Spleen (tissue), 11 donors: ENCODE results near the gene CHST5. TPM values are rescaled to one million over a fixed set of nuclear protein-coding genes. Genes with fewer than 3 reads are reported as not detected.
"Not testable (repeated sequence)": the region's sequence is repeated elsewhere in the genome, so short reads cannot be mapped to it uniquely, and the experiment has no call there.

ENCODE experiments used
- DNase-seq: peaks from one replicate; pipeline ENCODE4 v3.0.0-alpha.2; 2020
- H3K27ac ChIP-seq, 8 donors: fragments of 200-600 bp; sonication (generic) in 7 of 8; 1 replicate in 4 of 8; 2 replicates in 4 of 8; pipeline versions ENCODE4 v1.5.0 to v1.8.0; 2016 to 2021; ENCODE audit warnings: inconsistent platforms in 4 of 8, mild to moderate bottlenecking in 4 of 8, moderate library complexity in 1 of 8
- H3K27me3 ChIP-seq, 7 donors: fragments of 200-600 bp; sonication (generic) in 6 of 7; replicated peaks in 1 of 7; 1 replicate in 4 of 7; 2 replicates in 3 of 7; pipeline versions ENCODE4 v1.5.0 to v1.8.0; 2016 to 2021; ENCODE audit warnings: inconsistent platforms in 3 of 7, mild to moderate bottlenecking in 1 of 7
- H3K36me3 ChIP-seq, 6 donors: fragments of 200-600 bp; sonication (generic) in 5 of 6; 1 replicate in 4 of 6; 2 replicates in 2 of 6; pipeline versions ENCODE4 v1.5.0 to v1.8.0; 2016 to 2021; ENCODE audit warnings: inconsistent platforms in 2 of 6
- H3K4me1 ChIP-seq, 6 donors: fragments of 200-600 bp; sonication (generic) in 5 of 6; 1 replicate in 3 of 6; 2 replicates in 3 of 6; pipeline versions ENCODE4 v1.5.0 to v1.8.0; 2016 to 2021; ENCODE audit warnings: inconsistent platforms in 3 of 6
- H3K4me3 ChIP-seq, 8 donors: fragments of 200-600 bp; sonication (generic) in 7 of 8; 1 replicate in 4 of 8; 2 replicates in 4 of 8; pipeline versions ENCODE4 v1.5.0 to v1.8.0; 2016 to 2021; ENCODE audit warnings: inconsistent platforms in 4 of 8, mild to moderate bottlenecking in 4 of 8, moderate library complexity in 2 of 8
- H3K9me3 ChIP-seq, 8 donors: fragments of 200-600 bp; sonication (generic) in 7 of 8; 1 replicate in 4 of 8; 2 replicates in 4 of 8; pipeline versions ENCODE4 v1.5.0 to v1.8.0; 2016 to 2021; ENCODE audit warnings: inconsistent platforms in 4 of 8
- POLR2A ChIP-seq, 3 donors: fragments of 450-650 bp; IDR thresholded peaks; one replicate each; pipeline ENCODE4 v1.5.1; 2017; ENCODE audit warnings: antibody characterized with exemption in 3 of 3, mild to moderate bottlenecking in 1 of 3
- POLR2AphosphoS5 ChIP-seq, 3 donors: sonication (generic); formaldehyde crosslinking; IDR thresholded peaks; one replicate each; pipeline ENCODE4 v1.5.1; 2017; ENCODE audit warnings: antibody characterized with exemption in 3 of 3
- WGBS, 5 donors: extraction: QIAGEN DNeasy Blood & Tissue Kit in 3 of 5; methylation state at CpG; one replicate each; pipeline versions ENCODE4 v1.1.5 to v1.1.7; 2013 to 2018; 5-methylcytosine and 5-hydroxymethylcytosine counted together
- intact Hi-C: fragments of 100-400 bp; cut with DNase I; formaldehyde crosslinking; loops from one replicate; pipeline ENCODE4 v1.15.0; 2023; ENCODE audit warnings: low total_unique reads
- polyA plus RNA-seq, 3 donors: library from polyadenylated mRNA; stranded (reverse); fragments of 200-250 nt; gene quantifications; one replicate each; pipeline ENCODE4 v1.2.1, GENCODE V29; 2013
- total RNA-seq, 7 donors: library from RNA; depleted of rRNA in 3 of 7; stranded (reverse); fragments of >200 nt in 3 of 7; fragmentation: NEBNext Ultra II Directional in 4 of 7; extraction: Animal tissue kit (Norgen Biotek cat#: 25700) in 4 of 7; gene quantifications; one replicate each; pipeline versions ENCODE4 v1.1.0 to v1.2.1, GENCODE V29; 2016 to 2021
- TF ChIP-seq, protein P1 (sequence below), 11 experiments: fragments of 200-600 bp in 7 of 11; fragments of 450-650 bp in 4 of 11; sonication (generic) in 4 of 11; IDR thresholded peaks in 8 of 11; conservative IDR thresholded peaks in 3 of 11; 1 replicate in 7 of 11; 2 replicates in 4 of 11; pipeline versions ENCODE4 v1.4.0 to v1.8.0; 2016 to 2021; ENCODE audit warnings: antibody characterized with exemption in 11 of 11, inconsistent platforms in 4 of 11, mild to moderate bottlenecking in 1 of 11
- donor health status: healthy with polysubstance abuse.
- donor health status: DM: no; HTN: no; CAD: no; lungs with moderate emphysema.
- donor health status: DM: no; HTN: no; CAD: no.
- donor health status: Bipolar disorder and iron deficiency.
- donor health status: healthy.
- donor health status: DM: no; HTN: no; CAD: no.
- donor health status: DM: yes; HTN: yes; CAD: no.

Gene CHST5
- total and polyA plus RNA-seq, 10 donors: 0.03 to 0.20 (median 0.07) TPM; not detected in 5

DNA sequence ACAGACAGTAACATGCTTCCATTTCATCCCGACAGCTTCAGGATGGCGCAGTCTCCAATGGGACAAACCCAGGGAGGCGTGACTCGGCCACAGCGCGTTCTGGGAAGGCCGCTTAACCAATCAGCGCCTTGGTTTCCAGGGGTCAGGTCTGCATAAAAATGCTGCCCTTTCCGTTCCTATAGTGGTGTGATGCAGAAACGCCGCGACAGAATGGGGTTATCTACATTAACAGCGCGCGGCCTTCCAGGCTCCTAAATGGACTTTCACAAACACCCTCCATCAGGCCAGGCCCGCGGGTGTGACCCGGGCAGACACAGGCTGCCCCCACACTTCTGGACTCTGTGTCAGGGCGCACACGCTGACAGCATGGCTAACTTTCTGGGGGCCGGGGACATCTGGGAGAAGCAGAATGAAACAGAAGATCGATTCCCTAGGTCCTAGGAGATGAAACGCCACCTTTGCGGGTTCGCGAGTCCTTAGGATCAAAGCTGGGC lies 19.4 kb upstream of the CHST5 start:
- intact Hi-C loops: loop anchor here (10.0 kb wide), 1 partner anchor 90 kb away; the partner anchor contains the start of gene TMEM170A
- Histone ChIP-seq H3K4me3 (peak overlapping the region; percentile 59 to 100 (median 81)), H3K4me1 (peaks cover 6 to 36% (median 23%) of the 10 kb centered on the region in 6 donors), H3K27ac (peak overlapping the region; percentile 38 to 84 (median 80)), H3K9me3 (no peaks in the 10 kb centered on the region), H3K36me3 (no peaks in the 10 kb centered on the region), H3K27me3 (no peaks in the 10 kb centered on the region)
- 2 to 9% (median 2%) methylated on average over 15 to 26 of the region's 26 CpGs for WGBS, 5 donors
- TF ChIP-seq POLR2A (IDR thresholded peaks at IDR 0.05): no peak
- TF ChIP-seq POLR2AphosphoS5 (IDR thresholded peaks at IDR 0.05): peak in 2 of 3 donors; percentile 21 to 54
- peak; percentile 83 for DNase-seq

DNA sequence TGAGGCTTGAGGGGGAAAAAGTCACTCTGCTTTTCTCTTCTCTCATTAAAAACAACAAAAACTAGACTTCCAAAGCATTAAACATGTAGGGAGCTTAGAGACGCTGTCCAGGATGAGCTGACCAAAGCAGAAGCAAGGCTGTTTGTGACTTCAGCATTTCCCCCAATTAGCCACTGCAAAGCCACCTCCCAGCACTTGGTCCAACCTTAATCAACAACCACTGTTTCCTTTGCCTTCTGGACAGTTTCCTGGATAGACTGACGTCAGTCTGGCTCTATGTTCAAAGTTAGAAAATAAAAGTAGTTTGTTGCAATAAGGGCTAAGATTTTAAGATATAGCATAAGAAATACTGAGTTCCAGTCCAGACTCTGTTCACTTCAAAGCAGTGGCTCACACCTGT lies 17.0 kb upstream of the CHST5 start:
- intact Hi-C loops: loop anchor here (10.0 kb wide), 1 partner anchor 88 kb away; the partner anchor contains the start of gene TMEM170A
- peak overlapping the region in 7 of 8 donors; percentile 2 to 78 (median 64) for H3K27ac ChIP-seq
- H3K4me3 ChIP-seq: no peak overlapping the region
- H3K9me3 ChIP-seq: no peaks in the 10 kb centered on the region
- peaks cover 6 to 42% (median 26%) of the 10 kb centered on the region in 6 donors for H3K4me1 ChIP-seq
- peak in 1 of 3 donors; percentile 49 for TF ChIP-seq POLR2AphosphoS5 (IDR thresholded peaks at IDR 0.05)
- TF ChIP-seq POLR2A (IDR thresholded peaks at IDR 0.05): no peak
- DNase-seq: no peak
- 51 to 75% (median 59%) methylated on average over 2 of the region's 2 CpGs for WGBS, 5 donors
- no peaks in the 10 kb centered on the region for H3K27me3 ChIP-seq
- no peaks in the 10 kb centered on the region for H3K36me3 ChIP-seq

DNA sequence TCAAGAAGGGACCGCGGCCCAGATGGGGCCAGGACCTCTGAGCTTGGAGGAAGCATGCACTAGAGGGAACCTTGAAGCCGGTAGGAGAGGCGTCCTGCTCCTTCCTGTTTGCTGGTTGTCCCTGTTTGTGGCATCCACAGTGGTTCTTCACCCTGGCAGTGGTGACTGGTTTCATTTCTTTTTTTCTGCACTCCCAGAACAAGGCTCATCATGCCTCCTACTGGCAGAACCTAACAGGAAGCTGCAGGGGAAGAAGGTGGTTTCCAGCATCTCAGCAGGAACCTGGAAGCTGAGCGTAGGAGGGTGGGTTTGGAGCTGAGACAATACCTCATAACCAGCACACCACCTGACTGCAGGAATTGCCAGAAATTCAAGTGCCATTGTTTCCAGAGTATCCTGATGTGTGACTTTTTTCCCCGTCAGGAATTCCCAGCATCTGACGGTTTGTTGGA lies 14.3 kb upstream of the CHST5 start:
- H3K27ac ChIP-seq: peak overlapping the region in 6 of 8 donors; percentile 20 to 52 (median 42)
- peak in 2 of 3 donors; percentile 45 to 48 for TF ChIP-seq POLR2AphosphoS5 (IDR thresholded peaks at IDR 0.05)
- TF ChIP-seq POLR2A (IDR thresholded peaks at IDR 0.05): no peak
- TF ChIP-seq, protein P1, sequence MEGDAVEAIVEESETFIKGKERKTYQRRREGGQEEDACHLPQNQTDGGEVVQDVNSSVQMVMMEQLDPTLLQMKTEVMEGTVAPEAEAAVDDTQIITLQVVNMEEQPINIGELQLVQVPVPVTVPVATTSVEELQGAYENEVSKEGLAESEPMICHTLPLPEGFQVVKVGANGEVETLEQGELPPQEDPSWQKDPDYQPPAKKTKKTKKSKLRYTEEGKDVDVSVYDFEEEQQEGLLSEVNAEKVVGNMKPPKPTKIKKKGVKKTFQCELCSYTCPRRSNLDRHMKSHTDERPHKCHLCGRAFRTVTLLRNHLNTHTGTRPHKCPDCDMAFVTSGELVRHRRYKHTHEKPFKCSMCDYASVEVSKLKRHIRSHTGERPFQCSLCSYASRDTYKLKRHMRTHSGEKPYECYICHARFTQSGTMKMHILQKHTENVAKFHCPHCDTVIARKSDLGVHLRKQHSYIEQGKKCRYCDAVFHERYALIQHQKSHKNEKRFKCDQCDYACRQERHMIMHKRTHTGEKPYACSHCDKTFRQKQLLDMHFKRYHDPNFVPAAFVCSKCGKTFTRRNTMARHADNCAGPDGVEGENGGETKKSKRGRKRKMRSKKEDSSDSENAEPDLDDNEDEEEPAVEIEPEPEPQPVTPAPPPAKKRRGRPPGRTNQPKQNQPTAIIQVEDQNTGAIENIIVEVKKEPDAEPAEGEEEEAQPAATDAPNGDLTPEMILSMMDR (IDR thresholded peaks at IDR 0.05 in 8 of 11, conservative IDR thresholded peaks at IDR 0.05 in 3 of 11): peak in 9 of 11 experiments; percentile 10 to 67 (median 55)
- no peak for DNase-seq
- H3K4me1 ChIP-seq: peaks cover 0 to 27% (median 15%) of the 10 kb centered on the region in 6 donors
- H3K36me3 ChIP-seq: no peaks in the 10 kb centered on the region
- WGBS, 5 donors: 37 to 50% (median 42%) methylated on average over 7 of the region's 7 CpGs
- no peaks in the 10 kb centered on the region for H3K9me3 ChIP-seq
- intact Hi-C loops: loop anchor here (10.0 kb wide), 1 partner anchor 85 kb away; the partner anchor contains the start of gene TMEM170A
- no peaks in the 10 kb centered on the region for H3K27me3 ChIP-seq
- peak overlapping the region in 2 of 8 donors; percentile 3 to 41 for H3K4me3 ChIP-seq

DNA sequence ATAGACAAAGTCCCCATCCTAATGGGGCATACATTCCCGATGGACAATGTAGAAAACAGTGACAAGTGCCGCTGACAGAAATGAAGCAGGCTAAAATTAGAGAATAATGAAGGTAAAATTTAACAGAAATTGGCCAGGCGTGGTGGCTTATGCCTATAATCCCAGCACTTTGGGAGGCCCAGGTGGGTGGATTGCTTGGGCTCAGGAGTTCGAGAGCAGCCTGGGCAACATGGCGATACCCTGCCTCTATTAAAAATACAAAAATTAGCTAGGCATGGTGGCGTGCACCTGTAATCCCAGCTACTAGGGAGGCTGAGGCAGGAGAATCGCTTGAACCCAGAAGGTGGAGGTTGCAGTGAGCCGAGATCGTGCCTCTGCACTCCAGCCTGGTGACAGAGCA lies 12.5 kb upstream of the CHST5 start:
- not testable (repeated sequence) for H3K27me3 ChIP-seq, DNase-seq, H3K9me3 ChIP-seq, H3K36me3 ChIP-seq, H3K27ac ChIP-seq, H3K4me3 ChIP-seq
- H3K4me1 ChIP-seq: peaks cover 0 to 21% (median 9%) of the 10 kb centered on the region in 6 donors
- intact Hi-C loops: loop anchor here (10.0 kb wide), 1 partner anchor 64 kb away; no protein-coding TSS in a partner anchor
- 91 to 96% (median 95%) methylated on average over 9 of the region's 9 CpGs for WGBS, 5 donors

DNA sequence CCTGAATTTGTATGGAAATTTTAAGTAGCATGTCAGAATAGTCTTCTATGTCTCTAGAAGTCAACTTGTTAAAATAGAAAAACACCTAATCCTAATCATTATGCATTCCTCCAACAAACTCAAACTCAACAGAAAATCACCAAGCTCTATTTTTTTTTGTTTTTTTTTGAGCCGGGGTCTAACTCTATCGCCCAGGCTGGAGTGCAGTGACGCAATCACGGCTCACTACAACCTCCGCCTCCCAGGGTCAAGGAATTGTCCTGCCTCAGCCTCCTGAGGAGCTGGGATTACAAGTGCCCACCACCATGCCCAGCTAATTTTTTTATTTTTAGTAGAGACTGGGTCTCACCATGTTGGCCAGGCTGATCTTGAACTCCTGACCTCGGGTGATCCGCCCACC lies 10.4 kb upstream of the CHST5 start:
- DNase-seq: no peak
- Histone ChIP-seq H3K9me3 (no peaks in the 10 kb centered on the region), H3K4me3 (no peak overlapping the region), H3K27ac (no peak overlapping the region), H3K4me1 (peaks cover 0 to 15% (median 9%) of the 10 kb centered on the region in 6 donors), H3K36me3 (peaks cover 0 to 8% (median 0%) of the 10 kb centered on the region in 6 donors), H3K27me3 (no peaks in the 10 kb centered on the region)
- 92 to 98% (median 95%) methylated on average over 7 of the region's 7 CpGs for WGBS, 5 donors
- intact Hi-C loops: loop anchor here (10.0 kb wide), 1 partner anchor 61 kb away; no protein-coding TSS in a partner anchor
- TF ChIP-seq, protein P1 (IDR thresholded peaks at IDR 0.05 in 8 of 11, conservative IDR thresholded peaks at IDR 0.05 in 3 of 11): no peak
- TF ChIP-seq POLR2AphosphoS5 (IDR thresholded peaks at IDR 0.05): no peak
- TF ChIP-seq POLR2A (IDR thresholded peaks at IDR 0.05): no peak

DNA sequence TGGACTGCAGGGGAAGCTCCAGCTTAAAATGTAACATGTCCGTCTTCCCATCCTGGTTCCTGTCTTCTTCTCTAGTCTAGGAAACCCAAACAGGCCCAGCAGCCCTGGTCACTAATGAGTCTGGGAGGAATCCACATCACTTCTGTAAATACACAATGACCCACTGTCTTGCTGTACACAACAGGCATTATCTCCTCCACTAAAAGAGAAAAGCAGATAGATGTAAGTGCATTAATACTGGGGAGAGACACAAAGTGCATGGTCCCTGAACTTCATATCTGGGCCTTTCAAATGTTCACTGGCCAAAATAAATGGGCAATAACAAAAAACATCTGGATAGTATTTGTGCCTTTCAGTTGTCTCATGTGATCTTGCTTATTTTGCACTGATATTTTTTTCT lies 10.0 kb upstream of the CHST5 start:
- H3K4me1 ChIP-seq: peaks cover 0 to 14% (median 9%) of the 10 kb centered on the region in 6 donors
- intact Hi-C loops: loop anchor here (10.0 kb wide), 1 partner anchor 61 kb away; no protein-coding TSS in a partner anchor
- not testable (repeated sequence) for H3K36me3 ChIP-seq, H3K27me3 ChIP-seq, H3K9me3 ChIP-seq, H3K4me3 ChIP-seq, DNase-seq, H3K27ac ChIP-seq
- 100% methylated on average over 1 of the region's 1 CpG; no CpG with 5 or more reads in 3 of the 5 donors for WGBS, 5 donors

DNA sequence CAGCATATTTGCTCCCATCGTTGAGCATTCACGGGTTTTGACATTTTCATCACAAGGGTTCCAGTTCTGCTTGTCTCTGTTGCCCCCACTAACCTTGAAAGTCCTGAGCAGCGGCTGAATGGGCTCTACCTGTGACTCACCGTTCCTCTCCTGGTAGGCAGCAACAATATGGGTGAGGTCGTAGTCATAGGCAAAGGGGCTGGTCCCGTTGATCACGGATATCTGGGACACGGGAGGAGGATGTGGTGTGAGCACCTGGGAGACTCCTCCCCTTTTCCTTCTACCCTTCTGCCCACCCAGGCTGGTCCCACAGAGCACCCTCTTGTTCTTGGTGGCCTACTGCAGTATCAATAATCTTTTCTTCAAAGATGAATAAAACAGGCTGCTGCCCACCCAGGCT lies 6.6 kb upstream of the CHST5 start:
- H3K4me3 ChIP-seq, H3K36me3 ChIP-seq, H3K27me3 ChIP-seq, H3K9me3 ChIP-seq, H3K27ac ChIP-seq, H3K4me1 ChIP-seq, DNase-seq: not testable (repeated sequence)
- WGBS, 5 donors: 90 to 95% (median 93%) methylated on average over 2 to 8 of the region's 8 CpGs
- intact Hi-C loops: loop anchor here (10.0 kb wide), 1 partner anchor 58 kb away; no protein-coding TSS in a partner anchor
